Immature natural killer cell (primary cell): ENCODE results near the gene CHN2. TPM values are rescaled to one million over a fixed set of nuclear protein-coding genes. Genes with fewer than 3 reads are reported as not detected.

Source experiments
- DNase-seq, 3 donors: peaks; one replicate each; pipeline ENCODE4 v3.0.0; 2022; ENCODE audit warnings: mixed read lengths in 1 of 3
- H3K27ac Mint-ChIP-seq, 6 donors: one replicate each; pipeline ENCODE4 v1.8.0; 2020; ENCODE audit warnings: mixed read lengths in 6 of 6, mild to moderate bottlenecking in 5 of 6, inconsistent platforms in 4 of 6, moderate library complexity in 3 of 6
- H3K27me3 Mint-ChIP-seq, 3 donors: one replicate each; pipeline ENCODE4 v1.8.0; 2020 to 2021; ENCODE audit warnings: low read depth in 3 of 3, mild to moderate bottlenecking in 3 of 3, mixed read lengths in 3 of 3, moderate library complexity in 3 of 3, inconsistent platforms in 1 of 3
- H3K36me3 Mint-ChIP-seq, 3 donors: one replicate each; pipeline ENCODE4 v1.8.0; 2020; ENCODE audit warnings: mixed read lengths in 3 of 3, inconsistent platforms in 2 of 3, mild to moderate bottlenecking in 2 of 3
- H3K4me1 Mint-ChIP-seq, 2 donors: one replicate each; pipeline ENCODE4 v1.8.0; 2020; ENCODE audit warnings: inconsistent platforms in 2 of 2, mild to moderate bottlenecking in 2 of 2, mixed read lengths in 2 of 2, moderate library complexity in 1 of 2
- H3K4me3 Mint-ChIP-seq, 5 donors: one replicate each; pipeline ENCODE4 v1.8.0; 2020; ENCODE audit warnings: mild to moderate bottlenecking in 5 of 5, mixed read lengths in 5 of 5, inconsistent platforms in 3 of 5, moderate library complexity in 3 of 5
- H3K9me3 Mint-ChIP-seq, 6 donors: one replicate each; pipeline ENCODE4 v1.8.0; 2020; ENCODE audit warnings: mild to moderate bottlenecking in 6 of 6, mixed read lengths in 6 of 6, inconsistent platforms in 4 of 6, moderate library complexity in 3 of 6
- polyA plus RNA-seq, 3 donors: library from polyadenylated mRNA; unstranded; fragments of 300-500 nt; fragmentation: Illumina TruSeq; gene quantifications; one replicate each; pipeline ENCODE4 v1.2.3, GENCODE V29; 2021

CHN2 gene
- polyA plus RNA-seq, 3 donors from 2014 or later: 7.7 to 23.9 (median 14.6) TPM

GRCh38 chr7:29289156-29290021 lies 94.8 kb downstream of the CHN2 start:
- H3K27ac Mint-ChIP-seq: no peak overlapping the region
- no peak for DNase-seq
- no peak overlapping the region for H3K4me3 Mint-ChIP-seq
- H3K27me3 Mint-ChIP-seq: peaks cover 0 to 12% (median 6%) of the 10 kb centered on the region in 3 donors
- no peaks in the 10 kb centered on the region for H3K9me3 Mint-ChIP-seq
- peaks cover 24 to 41% of the 10 kb centered on the region in 2 donors for H3K4me1 Mint-ChIP-seq
- peaks cover under 1 to 7% (median 4%) of the 10 kb centered on the region in 3 donors for H3K36me3 Mint-ChIP-seq

DNA sequence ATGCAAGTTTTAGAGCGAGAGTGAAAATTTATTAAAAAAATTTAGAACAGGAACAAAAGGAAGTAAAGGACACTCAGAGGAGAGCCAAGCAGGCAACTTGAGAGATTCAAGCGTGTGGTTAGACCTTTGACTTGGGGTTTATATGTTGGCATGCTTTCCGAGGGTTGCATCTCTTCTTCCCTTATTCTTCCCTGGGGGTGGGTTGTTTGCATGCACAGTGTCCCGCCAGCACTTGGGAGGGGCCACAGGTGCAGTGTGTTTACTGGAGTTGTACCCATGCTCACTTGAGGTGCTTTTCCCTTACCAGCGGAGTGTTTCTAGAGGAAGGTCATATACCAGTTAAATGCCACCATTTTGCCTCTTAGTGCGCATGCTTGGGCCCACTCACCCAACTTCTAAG lies 96.3 kb downstream of the CHN2 start:
- peaks cover 11 to 27% of the 10 kb centered on the region in 2 donors for H3K4me1 Mint-ChIP-seq
- no peak overlapping the region for H3K27ac Mint-ChIP-seq
- H3K9me3 Mint-ChIP-seq: no peaks in the 10 kb centered on the region
- H3K4me3 Mint-ChIP-seq: no peak overlapping the region
- peaks cover 0 to 6% (median 2%) of the 10 kb centered on the region in 3 donors for H3K27me3 Mint-ChIP-seq
- no peak for DNase-seq
- H3K36me3 Mint-ChIP-seq: peaks cover 4 to 7% (median 5%) of the 10 kb centered on the region in 3 donors

DNA sequence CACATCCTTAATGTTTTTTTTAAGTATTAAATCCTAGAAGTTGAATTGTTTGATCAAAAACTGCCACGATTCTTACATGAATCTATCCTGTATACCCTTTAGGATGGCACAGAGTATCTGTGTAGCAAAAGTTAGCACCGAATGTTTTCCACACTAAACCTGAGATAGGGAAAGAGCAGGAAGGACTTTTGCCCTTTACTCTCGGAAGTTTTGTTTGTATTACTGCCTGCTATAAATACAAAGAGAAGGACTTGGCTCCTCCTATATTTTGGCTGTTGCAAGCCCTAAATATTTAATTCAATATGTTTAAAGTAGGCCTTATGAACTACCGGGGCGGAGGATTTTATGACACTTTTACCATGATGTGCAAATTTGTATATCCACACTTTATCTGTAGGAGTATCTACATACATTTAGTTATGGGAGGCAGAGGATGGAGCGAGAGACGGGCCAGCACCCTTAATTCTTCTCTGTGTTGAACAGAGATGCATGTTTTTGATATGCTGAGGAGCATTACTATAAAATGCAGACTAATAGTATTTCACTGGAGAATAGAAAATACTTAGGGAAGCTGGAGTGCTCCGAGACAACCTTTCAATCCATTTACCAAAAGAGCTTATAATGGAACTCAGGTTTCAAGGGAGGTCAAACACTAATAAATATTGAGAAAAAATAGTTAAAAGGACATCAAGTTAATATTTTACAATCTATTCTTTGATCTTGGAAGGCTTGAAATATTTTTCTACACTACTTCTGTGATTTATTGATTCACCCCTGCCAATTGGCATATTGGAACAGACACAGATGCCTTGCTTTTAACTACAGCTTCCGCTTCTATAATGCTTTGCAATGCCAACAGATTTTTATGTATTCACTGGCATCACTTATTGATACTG lies 97.4 kb downstream of the CHN2 start:
- Mint-ChIP-seq H3K4me3 (no peak overlapping the region), H3K4me1 (peaks cover 2 to 15% of the 10 kb centered on the region in 2 donors), H3K27ac (no peak overlapping the region), H3K36me3 (peaks cover 4 to 7% (median 5%) of the 10 kb centered on the region in 3 donors), H3K9me3 (no peaks in the 10 kb centered on the region), H3K27me3 (peaks cover 0 to 2% (median under 1%) of the 10 kb centered on the region in 3 donors)
- DNase-seq: no peak

DNA sequence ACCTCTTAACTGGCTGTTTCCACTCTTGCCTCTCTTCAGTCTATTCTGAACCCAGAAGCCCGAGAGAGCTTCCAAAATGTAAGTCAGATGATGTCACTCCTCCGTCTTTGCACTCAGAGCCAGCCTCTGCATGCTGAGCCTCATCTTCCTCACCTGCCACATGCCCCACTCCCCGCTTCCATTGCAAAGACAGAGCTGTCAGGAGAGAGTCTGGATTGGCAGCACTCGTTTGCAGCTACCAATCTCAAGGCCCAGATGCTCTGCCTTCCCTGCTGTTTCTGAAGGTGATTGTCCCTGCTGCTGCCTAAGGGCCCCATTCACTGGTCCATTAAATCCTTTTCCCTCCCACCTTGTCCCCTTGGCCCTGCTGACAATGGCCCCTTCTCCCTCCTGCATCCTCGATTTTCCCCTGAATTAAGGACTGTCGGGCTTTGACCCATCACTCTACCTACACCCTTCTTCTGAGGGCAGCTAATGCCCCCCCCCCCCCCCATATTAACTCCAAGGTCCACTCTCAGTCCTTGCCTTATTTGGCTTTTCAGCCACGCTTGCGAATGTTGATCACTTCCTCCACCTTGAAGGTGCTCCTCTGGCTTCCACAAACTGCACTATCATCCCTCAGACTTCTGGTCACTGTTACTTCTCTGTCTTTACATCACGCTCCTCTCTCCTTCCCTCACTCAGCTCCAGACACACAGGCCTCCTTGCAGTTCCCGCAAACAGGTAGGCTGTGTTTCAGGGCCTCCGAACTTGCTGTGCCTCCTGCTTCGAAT lies 98.5 kb downstream of the CHN2 start:
- Mint-ChIP-seq H3K4me3 (no peak overlapping the region), H3K36me3 (peaks cover 4 to 7% (median 5%) of the 10 kb centered on the region in 3 donors), H3K27me3 (peaks cover 0 to 3% (median 0%) of the 10 kb centered on the region in 3 donors), H3K27ac (no peak overlapping the region), H3K4me1 (peaks cover 2 to 12% of the 10 kb centered on the region in 2 donors), H3K9me3 (no peaks in the 10 kb centered on the region)
- no peak for DNase-seq

GRCh38 chr7:29296421-29296820 lies 101.8 kb downstream of the CHN2 start:
- no peak for DNase-seq
- H3K9me3 Mint-ChIP-seq: peaks cover 0 to 1% (median 0%) of the 10 kb centered on the region in 6 donors
- H3K4me3 Mint-ChIP-seq: no peak overlapping the region
- H3K27me3 Mint-ChIP-seq: peaks cover 0 to 4% (median 3%) of the 10 kb centered on the region in 3 donors
- H3K27ac Mint-ChIP-seq: no peak overlapping the region
- H3K36me3 Mint-ChIP-seq: peaks cover 0 to 8% (median 5%) of the 10 kb centered on the region in 3 donors
- H3K4me1 Mint-ChIP-seq: peaks cover 3 to 15% of the 10 kb centered on the region in 2 donors

- Mint-ChIP-seq H3K4me1 (peaks cover 7 to 21% of the 10 kb centered on the region in 2 donors), H3K4me3 (no peak overlapping the region), H3K36me3 (peaks cover 0 to 8% (median 5%) of the 10 kb centered on the region in 3 donors), H3K27me3 (peaks cover 0 to 4% (median 3%) of the 10 kb centered on the region in 3 donors), H3K27ac (peak overlapping the region in 1 of 6 donors; percentile 28), H3K9me3 (peaks cover 0 to 1% (median 0%) of the 10 kb centered on the region in 6 donors)
- no peak for DNase-seq
These were observed 102.8 kb downstream of the CHN2 start for GRCh38 chr7:29297194-29297890.

DNA sequence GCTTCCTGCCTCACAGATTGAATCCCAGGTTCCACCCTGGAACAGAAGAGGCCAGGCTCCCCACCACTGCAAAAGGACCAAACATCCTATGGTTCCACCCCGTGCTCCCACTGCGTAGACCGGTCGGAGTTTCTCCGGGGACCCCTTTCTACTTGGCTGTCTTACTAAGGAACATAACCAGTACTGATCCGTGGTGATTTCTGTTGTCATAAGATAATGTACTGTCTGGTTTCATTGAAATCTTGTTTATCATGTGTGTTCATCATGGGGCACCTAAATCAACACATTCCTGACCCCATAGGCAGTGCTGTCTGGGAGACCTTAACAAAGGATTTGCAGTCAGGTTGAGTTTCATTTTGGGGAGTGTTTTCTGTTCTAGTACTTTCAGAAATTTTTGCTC lies 104.5 kb downstream of the CHN2 start:
- H3K4me3 Mint-ChIP-seq: no peak overlapping the region
- no peak for DNase-seq
- H3K4me1 Mint-ChIP-seq: peaks cover 7 to 21% of the 10 kb centered on the region in 2 donors
- peaks cover 0 to 6% (median 5%) of the 10 kb centered on the region in 3 donors for H3K36me3 Mint-ChIP-seq
- H3K27me3 Mint-ChIP-seq: peaks cover 0 to 4% (median 1%) of the 10 kb centered on the region in 3 donors
- peak overlapping the region in 1 of 6 donors; percentile 6 for H3K27ac Mint-ChIP-seq
- peaks cover 0 to 1% (median 0%) of the 10 kb centered on the region in 6 donors for H3K9me3 Mint-ChIP-seq

GRCh38 chr7:29300026-29300480 lies 105.5 kb downstream of the CHN2 start:
- H3K36me3 Mint-ChIP-seq: peaks cover 0 to 4% (median 0%) of the 10 kb centered on the region in 3 donors
- DNase-seq: no peak
- H3K27ac Mint-ChIP-seq: peak overlapping the region in 1 of 6 donors; percentile 12
- H3K27me3 Mint-ChIP-seq: peaks cover 0 to 4% (median 1%) of the 10 kb centered on the region in 3 donors
- peaks cover 7 to 21% of the 10 kb centered on the region in 2 donors for H3K4me1 Mint-ChIP-seq
- peaks cover 0 to 1% (median 0%) of the 10 kb centered on the region in 6 donors for H3K9me3 Mint-ChIP-seq
- H3K4me3 Mint-ChIP-seq: no peak overlapping the region

DNA sequence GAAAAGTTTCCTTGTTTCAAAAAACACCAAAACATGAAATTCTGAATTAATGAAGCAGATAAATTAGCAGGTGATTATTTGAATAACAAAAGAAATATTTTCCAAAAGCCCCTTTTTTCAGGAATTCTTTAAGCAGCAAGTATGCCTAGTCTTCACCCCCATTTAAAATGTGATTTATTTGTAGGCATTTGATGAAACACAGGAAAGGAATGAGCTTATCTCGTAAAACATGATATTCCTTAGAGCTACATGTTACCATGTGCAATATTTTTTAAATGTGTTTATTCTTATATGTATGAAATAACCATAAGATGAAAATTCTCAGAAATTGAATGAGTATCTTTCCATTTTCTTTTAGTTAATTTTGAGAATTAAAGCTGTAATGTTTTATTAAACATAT lies 106.1 kb downstream of the CHN2 start:
- no peak overlapping the region for H3K27ac Mint-ChIP-seq
- H3K4me1 Mint-ChIP-seq: peaks cover 7 to 21% of the 10 kb centered on the region in 2 donors
- H3K36me3 Mint-ChIP-seq: peaks cover 0 to 4% (median 0%) of the 10 kb centered on the region in 3 donors
- peaks cover 0 to 4% (median 1%) of the 10 kb centered on the region in 3 donors for H3K27me3 Mint-ChIP-seq
- H3K9me3 Mint-ChIP-seq: peaks cover 0 to 1% (median 0%) of the 10 kb centered on the region in 6 donors
- no peak overlapping the region for H3K4me3 Mint-ChIP-seq
- DNase-seq: no peak

GRCh38 chr7:29302666-29303395 lies 108.3 kb downstream of the CHN2 start:
- Mint-ChIP-seq H3K36me3 (peaks cover 0 to 7% (median 0%) of the 10 kb centered on the region in 3 donors), H3K4me1 (peaks cover 12 to 37% of the 10 kb centered on the region in 2 donors), H3K27me3 (peaks cover 0 to 4% (median 2%) of the 10 kb centered on the region in 3 donors)

GRCh38 chr7:29304756-29305155 lies 110.2 kb downstream of the CHN2 start:
- peaks cover 0 to 7% (median 2%) of the 10 kb centered on the region in 3 donors for H3K27me3 Mint-ChIP-seq
- peaks cover 0 to 1% (median 0%) of the 10 kb centered on the region in 6 donors for H3K9me3 Mint-ChIP-seq
- H3K4me1 Mint-ChIP-seq: peaks cover 12 to 30% of the 10 kb centered on the region in 2 donors
- H3K36me3 Mint-ChIP-seq: peaks cover 0 to 11% (median 4%) of the 10 kb centered on the region in 3 donors
- no peak overlapping the region for H3K4me3 Mint-ChIP-seq
- H3K27ac Mint-ChIP-seq: no peak overlapping the region
- DNase-seq: no peak

More at GRCh38 chr7:29302666-29303395, 108.3 kb downstream of the CHN2 start:
- no peak for DNase-seq
- no peak overlapping the region for H3K27ac Mint-ChIP-seq
- no peak overlapping the region for H3K4me3 Mint-ChIP-seq
- H3K9me3 Mint-ChIP-seq: peaks cover 0 to 1% (median 0%) of the 10 kb centered on the region in 6 donors
